PC-9 (cell line): ENCODE measurements around the gene WDR38. TPM values are rescaled to one million over a fixed set of nuclear protein-coding genes. Genes with fewer than 3 reads are reported as not detected.

ENCODE experiments used
- BruUV-seq: library from RNA; stranded (reverse); fragments of 400-500 nt; replicated peaks from 2 replicates; lab custom pipeline; 2021; lab: Mats Ljungman, UMichigan
- CTCF ChIA-PET: fragments of 300-600 bp; sonication (Branson Sonifier 250); formaldehyde crosslinking; loops from one replicate; lab custom pipeline; 2022; ENCODE audit warnings: antibody characterized with exemption; lab: Charles Lee
- POLR2A ChIA-PET: fragments of 300-600 bp; sonication (Branson Sonifier 250); formaldehyde crosslinking; loops from one replicate; lab custom pipeline; 2022; ENCODE audit warnings: antibody characterized with exemption; ENCODE audit not compliant: unreplicated experiment; lab: Charles Lee
- DNase-seq, 2 experiments: peaks; one replicate each; pipeline versions ENCODE4 v3.0.0 to v3.0.0-alpha.2; 2015 to 2022; ENCODE audit warnings: mixed read lengths in 1 of 2
- H2AFZ ChIP-seq: fragments of 200-600 bp; sonication (generic); 2 replicates; pipeline ENCODE4 v1.8.1; 2017; ENCODE audit warnings: antibody characterized with exemption
- H3F3A ChIP-seq: fragments of 200-600 bp; sonication (generic); 2 replicates; pipeline ENCODE4 v1.8.1; 2017; ENCODE audit warnings: antibody characterized with exemption, mild to moderate bottlenecking, low read depth; ENCODE audit not compliant: insufficient read depth
- H3K27ac ChIP-seq: fragments of 200-600 bp; sonication (generic); 2 replicates; pipeline ENCODE4 v1.6.1; 2016; ENCODE audit warnings: mixed run types
- H3K27me3 ChIP-seq: fragments of 200-600 bp; sonication (generic); 2 replicates; pipeline ENCODE4 v1.6.1; 2016; ENCODE audit warnings: low read depth, mixed run types; ENCODE audit not compliant: insufficient read depth
- H3K36me3 ChIP-seq: fragments of 200-600 bp; sonication (generic); 2 replicates; pipeline ENCODE4 v1.6.1; 2016; ENCODE audit warnings: low read depth, mixed run types
- H3K4me1 ChIP-seq: fragments of 200-600 bp; sonication (generic); replicated peaks from 2 replicates; pipeline ENCODE4 v1.6.1; 2016; ENCODE audit warnings: mixed run types; ENCODE audit not compliant: insufficient read depth
- H3K4me2 ChIP-seq: fragments of 200-600 bp; sonication (generic); 2 replicates; pipeline ENCODE4 v1.6.1; 2017; ENCODE audit warnings: mixed run types
- H3K4me3 ChIP-seq: fragments of 200-600 bp; sonication (generic); 2 replicates; pipeline ENCODE4 v1.6.1; 2016; ENCODE audit warnings: mixed run types
- H3K79me2 ChIP-seq: fragments of 200-600 bp; sonication (generic); 2 replicates; pipeline ENCODE4 v1.6.1; 2017; ENCODE audit warnings: low read depth, mixed run types
- H3K9me2 ChIP-seq: fragments of 200-600 bp; sonication (generic); 2 replicates; pipeline ENCODE4 v1.8.1; 2017; ENCODE audit warnings: mild to moderate bottlenecking; ENCODE audit not compliant: insufficient read depth
- H3K9me3 ChIP-seq: fragments of 200-600 bp; sonication (generic); 2 replicates; pipeline ENCODE4 v1.8.1; 2016; ENCODE audit warnings: low read depth; ENCODE audit not compliant: insufficient read depth
- H4K20me1 ChIP-seq: fragments of 200-600 bp; sonication (generic); 2 replicates; pipeline ENCODE4 v1.8.1; 2017; ENCODE audit not compliant: insufficient read depth
- EZH2 ChIP-seq: fragments of 200-600 bp; sonication (generic); IDR thresholded peaks from 2 replicates; pipeline ENCODE4 v1.8.0; 2017; ENCODE audit warnings: antibody characterized with exemption, low read depth
- intact Hi-C: fragments of 100-400 bp; cut with micrococcal nuclease; formaldehyde crosslinking; loops from one replicate; pipeline ENCODE4 v1.10.0; 2022; ENCODE audit not compliant: unreplicated experiment
- total RNA-seq: library from RNA; stranded (reverse); gene quantifications from 2 replicates; pipeline ENCODE4 v1.2.3, GENCODE V29; 2021
- TF ChIP-seq, protein P1 (sequence below): fragments of 200-600 bp; sonication (generic); conservative IDR thresholded peaks from 2 replicates; pipeline ENCODE4 v1.6.1; 2017; ENCODE audit warnings: mixed run types, antibody characterized with exemption, mild to moderate bottlenecking, moderate library complexity

WDR38 gene
- total RNA-seq, 1 experiment from 2014 or later, result not detected

DNA sequence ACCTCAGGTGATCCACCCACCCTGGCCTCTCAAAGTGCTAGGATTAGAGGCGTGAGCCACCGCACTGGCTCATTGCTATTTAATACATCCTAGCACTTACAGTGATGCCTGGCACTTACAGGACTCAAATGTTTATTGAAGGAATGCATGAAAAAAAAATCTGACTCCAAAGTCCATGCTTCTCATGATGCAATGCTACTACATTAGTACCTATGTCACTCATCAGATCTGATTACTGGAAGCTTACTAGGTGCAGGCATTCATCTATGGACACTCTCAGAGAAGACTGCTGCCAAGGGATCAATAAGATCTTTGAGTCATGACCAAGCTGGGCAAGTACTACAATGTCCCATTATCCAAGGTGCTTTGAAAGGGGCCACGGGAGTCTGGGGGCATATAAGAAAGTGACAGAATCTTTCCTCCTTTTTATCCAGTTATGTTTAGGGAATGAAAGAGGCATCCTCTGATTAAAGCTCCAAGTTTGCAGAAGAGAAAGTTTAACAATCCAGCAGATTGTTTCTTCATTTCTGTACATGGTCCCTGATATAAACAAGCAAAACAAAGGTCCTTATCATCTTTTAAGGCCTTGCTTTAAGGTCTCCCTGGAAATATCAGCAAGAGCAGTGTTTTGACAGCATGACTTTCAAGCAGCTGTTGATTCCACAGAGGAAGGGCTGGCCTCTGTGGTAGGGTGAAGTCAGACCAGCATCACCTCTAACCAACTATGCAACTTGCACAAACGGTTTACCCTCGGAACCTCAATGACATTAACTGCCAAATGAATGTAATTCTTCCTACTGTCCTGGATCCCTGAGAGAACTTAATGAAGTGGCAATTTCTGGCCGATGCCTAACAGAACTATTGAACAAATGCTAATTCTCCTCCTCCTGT, 44.6 kb downstream of the WDR38 start:
- H3K27me3 ChIP-seq, result no peaks in the 10 kb centered on the region
- DNase-seq, result no peak
- H3K36me3 ChIP-seq, result 0 out of 2 replicates have a peak, but pooled peaks cover 5% of the 10 kb centered on the region
- TF ChIP-seq, protein P1, sequence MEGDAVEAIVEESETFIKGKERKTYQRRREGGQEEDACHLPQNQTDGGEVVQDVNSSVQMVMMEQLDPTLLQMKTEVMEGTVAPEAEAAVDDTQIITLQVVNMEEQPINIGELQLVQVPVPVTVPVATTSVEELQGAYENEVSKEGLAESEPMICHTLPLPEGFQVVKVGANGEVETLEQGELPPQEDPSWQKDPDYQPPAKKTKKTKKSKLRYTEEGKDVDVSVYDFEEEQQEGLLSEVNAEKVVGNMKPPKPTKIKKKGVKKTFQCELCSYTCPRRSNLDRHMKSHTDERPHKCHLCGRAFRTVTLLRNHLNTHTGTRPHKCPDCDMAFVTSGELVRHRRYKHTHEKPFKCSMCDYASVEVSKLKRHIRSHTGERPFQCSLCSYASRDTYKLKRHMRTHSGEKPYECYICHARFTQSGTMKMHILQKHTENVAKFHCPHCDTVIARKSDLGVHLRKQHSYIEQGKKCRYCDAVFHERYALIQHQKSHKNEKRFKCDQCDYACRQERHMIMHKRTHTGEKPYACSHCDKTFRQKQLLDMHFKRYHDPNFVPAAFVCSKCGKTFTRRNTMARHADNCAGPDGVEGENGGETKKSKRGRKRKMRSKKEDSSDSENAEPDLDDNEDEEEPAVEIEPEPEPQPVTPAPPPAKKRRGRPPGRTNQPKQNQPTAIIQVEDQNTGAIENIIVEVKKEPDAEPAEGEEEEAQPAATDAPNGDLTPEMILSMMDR, result no peak
- no peak for TF ChIP-seq EZH2
- H3K4me2 ChIP-seq, result no peak overlapping the region
- H3K4me3 ChIP-seq, result no peak overlapping the region
- H2AFZ ChIP-seq, result no peak overlapping the region
- POLR2A ChIA-PET, result no interaction called here
- no peaks in the 10 kb centered on the region for H3K9me3 ChIP-seq
- H3K9me2 ChIP-seq, result no peaks in the 10 kb centered on the region
- H3K79me2 ChIP-seq, result no peaks in the 10 kb centered on the region
- H3F3A ChIP-seq, result no peaks in the 10 kb centered on the region
- CTCF ChIA-PET, result no interaction called here
- intact Hi-C loops, result loop anchor here (5.0 kb wide), 1 partner anchor 244 kb away; the partner anchor contains the start of gene SCAI
- no peaks in the 10 kb centered on the region for H4K20me1 ChIP-seq
- BruUV-seq, result no TSS peak
- no peaks in the 10 kb centered on the region for H3K4me1 ChIP-seq
- H3K27ac ChIP-seq, result no peak overlapping the region

DNA sequence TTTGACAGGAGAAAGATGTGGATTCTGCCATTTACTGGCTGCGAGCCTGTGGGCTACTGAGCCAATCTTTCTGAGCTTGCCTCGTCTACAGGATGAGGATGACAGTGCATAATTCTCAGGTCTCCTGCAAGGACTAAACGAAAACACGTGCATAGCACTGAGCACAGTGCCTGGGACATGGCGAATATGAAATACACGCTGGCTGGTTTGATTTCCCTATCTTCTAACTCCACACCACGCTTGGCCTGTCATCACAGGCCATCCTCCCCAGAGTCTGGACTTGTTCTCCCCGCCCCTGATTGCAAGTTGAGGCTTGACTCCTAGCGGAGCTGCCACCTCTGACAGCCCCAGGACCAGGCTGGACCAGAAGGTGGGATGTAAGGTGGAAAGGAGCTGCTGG, 46.6 kb downstream of the WDR38 start:
- TF ChIP-seq EZH2, result no peak
- TF ChIP-seq, protein P1, result no peak
- CTCF ChIA-PET, result no interaction called here
- no peak overlapping the region for H3K4me2 ChIP-seq

DNA sequence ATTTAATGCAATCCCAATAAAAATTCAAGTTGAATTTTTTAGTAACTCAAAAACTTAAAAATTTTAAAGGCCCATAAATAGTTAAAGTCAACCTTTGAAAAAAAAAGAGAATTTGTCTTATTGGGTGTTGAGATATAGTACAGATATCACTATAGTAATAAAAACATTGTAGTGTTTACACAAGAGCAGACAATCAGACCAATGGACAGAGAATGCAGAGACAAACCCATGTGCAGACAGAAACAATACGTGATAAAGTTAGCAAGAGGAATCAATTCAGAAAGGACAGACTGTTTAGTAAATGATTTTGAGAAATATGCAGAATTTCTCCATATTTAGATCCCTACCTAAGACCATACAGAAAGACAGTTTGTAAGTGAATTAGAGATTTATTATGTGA, 53.7 kb downstream of the WDR38 start:
- no peak for DNase-seq
- Histone ChIP-seq H3K9me3 (no peaks in the 10 kb centered on the region), H3K9me2 (no peaks in the 10 kb centered on the region), H3K36me3 (no peaks in the 10 kb centered on the region), H3K4me3 (no peak overlapping the region), H3K4me2 (no peak overlapping the region), H3K27me3 (no peaks in the 10 kb centered on the region), H3K4me1 (no peaks in the 10 kb centered on the region), H3K79me2 (no peaks in the 10 kb centered on the region), H2AFZ (no peak overlapping the region), H3F3A (0 out of 2 replicates have a peak, but pooled peaks cover 3% of the 10 kb centered on the region), H3K27ac (no peak overlapping the region), H4K20me1 (no peaks in the 10 kb centered on the region)
- TF ChIP-seq EZH2, result no peak
- TF ChIP-seq, protein P1, result no peak
- CTCF ChIA-PET, result no interaction called here
- intact Hi-C loops, result no loop called here
- BruUV-seq, result no TSS peak
- POLR2A ChIA-PET, result no interaction called here

More for the DNA sequence above, 46.6 kb downstream of the WDR38 start:
- Histone ChIP-seq H3K27ac (no peak overlapping the region), H3K27me3 (no peaks in the 10 kb centered on the region), H3K9me3 (no peaks in the 10 kb centered on the region), H4K20me1 (no peaks in the 10 kb centered on the region), H3K4me3 (no peak overlapping the region), H3F3A (no peaks in the 10 kb centered on the region), H3K36me3 (0 out of 2 replicates have a peak, but pooled peaks cover 5% of the 10 kb centered on the region), H3K4me1 (no peaks in the 10 kb centered on the region), H3K9me2 (no peaks in the 10 kb centered on the region), H2AFZ (no peak overlapping the region), H3K79me2 (no peaks in the 10 kb centered on the region)
- intact Hi-C loops, result loop anchor here (5.0 kb wide), 1 partner anchor 242 kb away; the partner anchor contains the start of gene SCAI
- DNase-seq, result no peak
- no TSS peak for BruUV-seq
- POLR2A ChIA-PET, result no interaction called here

Other genes starting within 250 kb of the WDR38 start
- gene NR6A1, start 82.1 kb upstream of the WDR38 start, total RNA-seq, result 13.0 TPM in 2 replicates
- 5.7 and 9.0 TPM in 2 replicates for gene OLFML2A, start 76.3 kb upstream of the WDR38 start, total RNA-seq
- 2,125 and 2,313 TPM in 2 replicates for gene RPL35, start 8.5 kb downstream of the WDR38 start, total RNA-seq
- gene ARPC5L, start 8.7 kb downstream of the WDR38 start, total RNA-seq, result 71.0 and 84.4 TPM in 2 replicates
- gene GOLGA1, start 87.6 kb downstream of the WDR38 start, total RNA-seq, result 23.0 and 26.2 TPM in 2 replicates